GM10266 (cell line): ENCODE data around the gene ORAI1.

ENCODE experiments used
- DNase-seq: peaks from one replicate; pipeline ENCODE4 v3.0.0; 2012; ENCODE audit errors: extremely low spot score
- CTCF ChIP-seq: IDR thresholded peaks from 2 replicates; pipeline ENCODE4 v1.5.1; 2012; ENCODE audit warnings: mild to moderate bottlenecking, low read depth; ENCODE audit not compliant: control insufficient read depth, insufficient read depth; ENCODE audit errors: missing control alignments

ORAI1 gene

DNA sequence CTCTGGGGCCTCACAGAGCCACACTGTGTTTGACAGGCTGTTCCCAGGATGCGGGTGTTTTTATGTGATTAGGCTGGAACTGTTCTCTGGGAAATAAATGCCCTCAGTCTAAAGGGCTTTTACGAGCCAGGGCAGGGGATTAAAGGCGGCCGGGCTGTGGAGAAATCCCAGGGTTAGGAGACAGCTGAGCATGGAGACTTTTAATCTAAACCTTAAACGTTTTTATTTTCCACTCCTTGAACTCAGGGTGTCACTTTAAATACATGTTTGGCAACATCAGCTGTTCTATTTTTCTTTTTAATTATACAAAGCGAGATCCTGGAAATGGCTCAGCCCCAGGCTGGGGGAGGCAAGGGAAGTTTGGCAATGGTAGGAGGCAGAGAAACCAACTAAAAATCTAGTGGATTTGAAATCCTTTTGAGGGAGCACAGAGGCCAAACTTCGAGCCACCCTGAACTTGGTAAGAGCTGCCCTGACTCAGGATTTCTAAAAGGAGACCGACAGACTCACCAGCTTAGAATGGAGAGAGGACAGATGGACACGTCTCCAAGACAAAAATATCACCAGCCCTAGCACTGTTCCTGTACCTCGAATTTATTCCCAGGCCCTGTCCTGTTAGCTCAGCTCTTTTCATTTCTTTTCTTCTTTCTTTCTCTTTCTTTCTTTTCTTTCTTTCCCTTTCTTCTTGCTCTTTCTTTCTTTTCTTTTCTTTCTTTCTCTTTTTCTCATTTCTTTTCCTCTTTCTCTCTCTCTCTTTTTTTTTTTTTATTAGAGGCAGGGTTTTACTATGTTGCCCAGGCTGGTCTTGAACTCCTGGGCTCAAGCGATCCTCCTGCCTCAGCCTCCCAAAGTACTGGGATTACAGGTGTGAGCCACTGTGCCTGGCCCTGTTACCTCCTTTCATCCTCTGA lies 15.8 kb upstream of the ORAI1 start:
- no peak for DNase-seq

DNA sequence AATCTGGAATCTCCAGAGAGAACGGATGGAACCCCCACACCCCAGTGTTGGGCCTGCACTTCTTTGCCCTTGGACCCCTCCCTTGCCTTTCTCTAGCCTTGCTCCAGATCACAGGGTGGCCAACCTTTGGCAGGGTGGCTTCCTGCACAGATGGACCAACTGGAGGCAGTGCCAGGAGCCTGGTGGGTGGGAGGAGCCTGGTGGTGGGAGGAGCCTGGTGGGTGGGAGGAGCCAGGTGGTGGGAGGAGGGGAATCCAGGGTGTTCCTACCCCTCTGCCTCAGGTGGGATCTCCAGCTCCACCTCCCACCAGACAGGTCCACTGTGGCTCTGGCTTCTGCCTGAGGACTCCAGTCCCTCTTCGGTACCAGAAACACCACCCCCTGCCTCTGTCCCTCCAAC lies 15.0 kb upstream of the ORAI1 start:
- no peak for TF ChIP-seq CTCF
- no peak for DNase-seq

More for the DNA sequence above, 15.8 kb upstream of the ORAI1 start:
- TF ChIP-seq CTCF = no peak

DNA sequence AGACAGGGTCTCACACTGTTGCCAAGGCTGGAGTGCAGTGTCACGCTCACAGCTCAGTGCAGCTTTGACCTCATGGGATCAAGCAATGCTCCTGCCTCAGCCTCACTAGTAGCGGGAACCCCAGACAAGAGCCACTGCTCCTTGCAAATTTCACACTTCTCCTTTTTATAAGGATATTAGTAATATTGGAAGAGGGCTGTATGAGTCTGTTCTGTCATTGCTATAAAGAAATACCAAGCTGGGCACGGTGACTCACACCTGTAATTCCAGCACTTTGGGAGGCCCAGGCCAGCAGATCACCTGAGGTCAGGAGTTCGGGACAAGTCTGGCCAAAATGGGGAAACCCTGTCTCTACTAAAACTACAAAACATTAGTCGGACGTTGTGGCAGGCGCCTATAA lies 12.9 kb upstream of the ORAI1 start:
- TF ChIP-seq CTCF = no peak
- DNase-seq = no peak

DNA sequence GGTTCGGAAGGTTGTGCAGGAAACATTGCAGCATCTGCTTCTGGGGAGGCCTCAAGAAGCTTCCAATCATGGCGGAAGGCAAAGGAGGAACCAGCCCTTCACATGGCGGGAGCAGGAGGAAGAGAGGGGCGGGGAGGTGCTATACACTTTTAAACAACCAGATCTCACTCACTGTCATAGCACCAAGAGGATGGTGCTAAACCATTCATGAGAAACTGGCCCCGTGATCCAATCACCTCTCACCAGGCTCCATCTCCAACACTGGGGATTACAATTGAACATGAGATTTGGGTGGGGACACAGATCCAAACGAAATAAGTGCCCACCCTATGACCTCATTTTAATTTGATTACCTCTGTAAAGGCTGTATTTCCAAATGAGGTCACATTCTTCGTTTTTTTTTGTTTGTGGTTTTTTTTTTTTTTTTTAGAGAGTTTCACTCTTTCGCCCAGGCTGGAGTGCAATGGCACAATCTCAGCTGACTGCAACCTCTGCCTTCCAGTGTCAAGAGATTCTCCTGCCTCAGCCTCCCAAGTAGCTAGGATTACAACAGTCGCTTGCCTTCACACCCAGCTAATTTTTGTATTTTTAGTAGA lies 11.4 kb upstream of the ORAI1 start:
- no peak for DNase-seq
- no peak for TF ChIP-seq CTCF

- DNase-seq = no peak
Observed at GRCh38 chr12:121618659-121619233, 7.6 kb upstream of the ORAI1 start.

DNA sequence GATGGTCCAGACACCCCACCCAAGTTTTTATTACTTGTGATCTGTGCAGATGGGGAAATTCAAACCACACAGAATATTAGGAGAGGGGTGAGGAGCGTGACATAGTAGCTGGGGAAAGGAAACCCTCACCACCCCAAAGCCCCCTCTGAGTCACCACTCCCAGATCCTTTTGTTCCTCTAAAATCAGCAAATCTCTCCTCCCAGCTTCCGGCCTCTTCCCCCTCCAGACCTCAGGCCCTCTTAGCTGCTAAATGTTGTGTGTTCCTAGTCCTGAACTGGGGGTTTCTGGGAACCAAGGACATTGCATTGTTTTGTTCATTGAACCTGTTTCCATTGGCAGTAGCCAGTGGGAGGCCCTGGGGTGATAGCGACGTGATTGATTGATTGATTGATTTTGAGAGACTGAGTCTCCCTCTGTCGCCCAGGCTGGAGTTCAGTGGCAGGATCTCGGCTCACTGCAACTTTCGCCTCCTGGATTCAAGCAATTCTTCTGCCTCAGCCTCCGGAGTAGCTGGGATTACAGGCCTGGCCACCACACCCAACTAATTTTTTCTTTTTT lies 5.9 kb upstream of the ORAI1 start:
- DNase-seq = no peak
- TF ChIP-seq CTCF = no peak

More at GRCh38 chr12:121618659-121619233, 7.6 kb upstream of the ORAI1 start:
- no peak for TF ChIP-seq CTCF
